ENCODE measurements around the gene ADGRV1. TPM values are rescaled to one million over a fixed set of nuclear protein-coding genes. Genes with fewer than 3 reads are reported as not detected.

The ADGRV1 gene
- total RNA-seq, 4 donors from 2014 or later = 0.08 to 0.87 (median 0.41) TPM

GRCh38 chr5:91114658-91115057, 556.1 kb downstream of the ADGRV1 start:
- no peak for ATAC-seq

GRCh38 chr5:91118354-91118753, 559.8 kb downstream of the ADGRV1 start:
- WGBS, 2 donors (ENCODE audit: low coverage in 1 of 2) = 90 to 97% methylated on average over 3 of the region's 3 CpGs
- H3K9me3 ChIP-seq = no peaks in the 10 kb centered on the region
- H3K4me3 ChIP-seq = no peak overlapping the region
- no peaks in the 10 kb centered on the region for H3K27me3 ChIP-seq
- no peak for ATAC-seq
- TF ChIP-seq EP300 (IDR thresholded peaks at IDR 0.05) (no peak), POLR2A (IDR thresholded peaks at IDR 0.05) (no peak), POLR2AphosphoS5 (IDR thresholded peaks at IDR 0.05) (no peak), CTCF (IDR thresholded peaks at IDR 0.05) (no peak)
- H3K4me1 ChIP-seq = peaks cover 9 to 63% (median 9%) of the 10 kb centered on the region in 3 donors
- no peaks in the 10 kb centered on the region for H3K36me3 ChIP-seq
- no peak overlapping the region for H3K27ac ChIP-seq

More at GRCh38 chr5:91114658-91115057, 556.1 kb downstream of the ADGRV1 start:
- Histone ChIP-seq H3K27me3 (no peaks in the 10 kb centered on the region), H3K36me3 (no peaks in the 10 kb centered on the region), H3K9me3 (no peaks in the 10 kb centered on the region), H3K4me3 (no peak overlapping the region), H3K4me1 (peaks cover 16 to 49% (median 20%) of the 10 kb centered on the region in 3 donors), H3K27ac (peak overlapping the region in 3 of 4 donors; percentile 38 to 56 (median 48))
- WGBS, 2 donors (ENCODE audit: low coverage in 1 of 2) = 26 to 70% methylated on average over 2 of the region's 2 CpGs
- TF ChIP-seq EP300 (IDR thresholded peaks at IDR 0.05) (no peak), POLR2AphosphoS5 (IDR thresholded peaks at IDR 0.05) (no peak), POLR2A (IDR thresholded peaks at IDR 0.05) (no peak), CTCF (IDR thresholded peaks at IDR 0.05) (no peak)

- ATAC-seq = no peak
- H3K4me3 ChIP-seq = no peak overlapping the region
- peak overlapping the region in 1 of 4 donors; percentile 74 for H3K27ac ChIP-seq
- no peaks in the 10 kb centered on the region for H3K9me3 ChIP-seq
- H3K36me3 ChIP-seq = no peaks in the 10 kb centered on the region
- peaks cover 9 to 68% (median 10%) of the 10 kb centered on the region in 3 donors for H3K4me1 ChIP-seq
- TF ChIP-seq CTCF (IDR thresholded peaks at IDR 0.05) = no peak
- no peak for TF ChIP-seq POLR2A (IDR thresholded peaks at IDR 0.05)
- TF ChIP-seq POLR2AphosphoS5 (IDR thresholded peaks at IDR 0.05) = no peak
- TF ChIP-seq EP300 (IDR thresholded peaks at IDR 0.05) = no peak
- no peaks in the 10 kb centered on the region for H3K27me3 ChIP-seq
Observed at GRCh38 chr5:91118796-91119195, 560.2 kb downstream of the ADGRV1 start.

GRCh38 chr5:91119217-91119616, 560.6 kb downstream of the ADGRV1 start:
- peak overlapping the region in 3 of 4 donors; percentile 33 to 74 (median 63) for H3K27ac ChIP-seq
- no peaks in the 10 kb centered on the region for H3K36me3 ChIP-seq
- no peak for TF ChIP-seq POLR2A (IDR thresholded peaks at IDR 0.05)
- no peak for TF ChIP-seq POLR2AphosphoS5 (IDR thresholded peaks at IDR 0.05)
- no peak for TF ChIP-seq CTCF (IDR thresholded peaks at IDR 0.05)
- no peak for TF ChIP-seq EP300 (IDR thresholded peaks at IDR 0.05)
- ATAC-seq = no peak
- no peak overlapping the region for H3K4me3 ChIP-seq
- WGBS, 2 donors (ENCODE audit: low coverage in 1 of 2) = 63 to 64% methylated on average over 4 of the region's 4 CpGs
- peaks cover 9 to 71% (median 11%) of the 10 kb centered on the region in 3 donors for H3K4me1 ChIP-seq
- no peaks in the 10 kb centered on the region for H3K9me3 ChIP-seq
- H3K27me3 ChIP-seq = no peaks in the 10 kb centered on the region

GRCh38 chr5:91119981-91120850, 561.6 kb downstream of the ADGRV1 start:
- no peaks in the 10 kb centered on the region for H3K36me3 ChIP-seq
- WGBS, 2 donors (ENCODE audit: low coverage in 1 of 2) = 54 to 67% methylated on average over 1 to 6 of the region's 6 CpGs
- H3K27ac ChIP-seq = peak overlapping the region; percentile 25 to 74 (median 68)
- no peak overlapping the region for H3K4me3 ChIP-seq
- peaks cover 7 to 71% (median 7%) of the 10 kb centered on the region in 3 donors for H3K4me1 ChIP-seq
- ATAC-seq = peak; percentile 80
- no peaks in the 10 kb centered on the region for H3K27me3 ChIP-seq
- no peaks in the 10 kb centered on the region for H3K9me3 ChIP-seq
- TF ChIP-seq POLR2A (IDR thresholded peaks at IDR 0.05) (no peak), CTCF (IDR thresholded peaks at IDR 0.05) (no peak), EP300 (IDR thresholded peaks at IDR 0.05) (no peak), POLR2AphosphoS5 (IDR thresholded peaks at IDR 0.05) (no peak)
